Nephron progenitor cell (in vitro differentiated cells): ENCODE results near the gene NPAS3.

Experiments used
- DNase-seq: peaks from one replicate; pipeline ENCODE4 v3.0.0; 2021
- H3K27ac Mint-ChIP-seq: 2 replicates; pipeline ENCODE4 v1.8.0; 2021; ENCODE audit warnings: mild to moderate bottlenecking, moderate library complexity, mixed read lengths
- H3K27me3 Mint-ChIP-seq: 2 replicates; pipeline ENCODE4 v1.8.0; 2021; ENCODE audit warnings: mild to moderate bottlenecking, low read depth, mixed read lengths; ENCODE audit not compliant: poor library complexity
- H3K36me3 Mint-ChIP-seq: 2 replicates; pipeline ENCODE4 v1.8.0; 2021; ENCODE audit warnings: low read depth, mixed read lengths
- H3K4me1 Mint-ChIP-seq: 2 replicates; pipeline ENCODE4 v1.8.0; 2021; ENCODE audit warnings: mixed read lengths
- H3K4me3 Mint-ChIP-seq: 2 replicates; pipeline ENCODE4 v1.8.0; 2021; ENCODE audit warnings: mild to moderate bottlenecking, moderate library complexity, mixed read lengths
- H3K9me3 Mint-ChIP-seq: 2 replicates; pipeline ENCODE4 v1.8.0; 2021; ENCODE audit warnings: mild to moderate bottlenecking, moderate library complexity, mixed read lengths
- TF ChIP-seq, protein P1 (sequence below): fragments of 200-600 bp; sonication (generic); IDR thresholded peaks from 2 replicates; pipeline ENCODE4 v1.5.0; 2021; ENCODE audit warnings: antibody characterized with exemption

Gene NPAS3

GRCh38 chr14:33493266-33493665 is 554.6 kb downstream of the NPAS3 start:
- no peak for DNase-seq
- H3K27me3 Mint-ChIP-seq: no peaks in the 10 kb centered on the region
- H3K4me3 Mint-ChIP-seq: peak overlapping the region; percentile 24
- H3K9me3 Mint-ChIP-seq: peaks cover 40% of the 10 kb centered on the region
- H3K4me1 Mint-ChIP-seq: peaks cover 30% of the 10 kb centered on the region
- peak overlapping the region; percentile 47 for H3K27ac Mint-ChIP-seq
- H3K36me3 Mint-ChIP-seq: peaks cover 29% of the 10 kb centered on the region
- TF ChIP-seq, protein P1, sequence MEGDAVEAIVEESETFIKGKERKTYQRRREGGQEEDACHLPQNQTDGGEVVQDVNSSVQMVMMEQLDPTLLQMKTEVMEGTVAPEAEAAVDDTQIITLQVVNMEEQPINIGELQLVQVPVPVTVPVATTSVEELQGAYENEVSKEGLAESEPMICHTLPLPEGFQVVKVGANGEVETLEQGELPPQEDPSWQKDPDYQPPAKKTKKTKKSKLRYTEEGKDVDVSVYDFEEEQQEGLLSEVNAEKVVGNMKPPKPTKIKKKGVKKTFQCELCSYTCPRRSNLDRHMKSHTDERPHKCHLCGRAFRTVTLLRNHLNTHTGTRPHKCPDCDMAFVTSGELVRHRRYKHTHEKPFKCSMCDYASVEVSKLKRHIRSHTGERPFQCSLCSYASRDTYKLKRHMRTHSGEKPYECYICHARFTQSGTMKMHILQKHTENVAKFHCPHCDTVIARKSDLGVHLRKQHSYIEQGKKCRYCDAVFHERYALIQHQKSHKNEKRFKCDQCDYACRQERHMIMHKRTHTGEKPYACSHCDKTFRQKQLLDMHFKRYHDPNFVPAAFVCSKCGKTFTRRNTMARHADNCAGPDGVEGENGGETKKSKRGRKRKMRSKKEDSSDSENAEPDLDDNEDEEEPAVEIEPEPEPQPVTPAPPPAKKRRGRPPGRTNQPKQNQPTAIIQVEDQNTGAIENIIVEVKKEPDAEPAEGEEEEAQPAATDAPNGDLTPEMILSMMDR: no peak

DNA sequence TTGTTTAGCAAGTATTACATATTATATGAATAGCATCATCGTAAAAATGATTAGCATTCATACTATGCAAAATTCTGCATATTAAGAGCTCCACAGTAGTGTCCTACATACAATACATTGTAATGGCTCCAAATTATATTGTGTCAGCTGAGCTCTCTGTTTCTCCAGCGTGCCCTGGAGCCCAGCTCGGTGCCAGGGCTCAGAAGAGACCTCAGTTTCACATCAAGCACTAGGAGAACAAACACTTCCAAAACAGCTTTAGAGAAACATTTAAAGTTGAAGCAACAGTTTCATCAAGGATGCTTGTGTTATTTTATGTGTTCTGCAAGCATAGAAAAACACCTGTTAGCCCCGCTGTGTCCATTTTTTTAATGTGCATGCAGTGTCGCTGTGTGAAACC is 555.3 kb downstream of the NPAS3 start:
- peaks cover 29% of the 10 kb centered on the region for H3K36me3 Mint-ChIP-seq
- no peak overlapping the region for H3K27ac Mint-ChIP-seq
- peaks cover 40% of the 10 kb centered on the region for H3K9me3 Mint-ChIP-seq
- H3K27me3 Mint-ChIP-seq: no peaks in the 10 kb centered on the region
- TF ChIP-seq, protein P1: no peak
- no peak for DNase-seq
- H3K4me3 Mint-ChIP-seq: no peak overlapping the region
- H3K4me1 Mint-ChIP-seq: peaks cover 30% of the 10 kb centered on the region

DNA sequence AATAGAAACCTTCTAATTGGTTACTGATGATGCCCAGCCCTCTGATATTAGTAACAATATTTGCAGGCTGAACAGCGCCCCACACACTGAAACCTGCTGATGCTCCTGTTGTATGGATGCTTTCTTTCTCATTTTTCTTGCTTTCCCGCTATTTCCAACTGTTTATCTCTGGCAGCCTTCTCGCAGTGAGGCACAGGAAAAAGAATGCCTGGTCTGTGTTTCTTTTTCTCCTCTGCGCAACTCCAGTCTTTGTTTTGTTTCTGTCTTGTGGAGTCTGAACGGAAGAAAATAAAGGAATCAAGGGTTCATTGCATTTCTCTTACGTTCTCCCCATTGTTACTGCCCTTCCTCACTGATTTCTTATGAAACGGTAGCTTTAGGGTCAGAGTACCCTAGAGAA is 561.0 kb downstream of the NPAS3 start:
- Mint-ChIP-seq H3K27ac (peak overlapping the region; percentile 63), H3K4me3 (no peak overlapping the region), H3K36me3 (peaks cover 26% of the 10 kb centered on the region), H3K4me1 (peaks cover 31% of the 10 kb centered on the region), H3K9me3 (peaks cover 34% of the 10 kb centered on the region), H3K27me3 (no peaks in the 10 kb centered on the region)
- DNase-seq: no peak
- TF ChIP-seq, protein P1: no peak

GRCh38 chr14:33504246-33505099 is 565.8 kb downstream of the NPAS3 start:
- peaks cover 2% of the 10 kb centered on the region for H3K27me3 Mint-ChIP-seq
- peaks cover 5% of the 10 kb centered on the region for H3K9me3 Mint-ChIP-seq
- H3K4me1 Mint-ChIP-seq: peaks cover 66% of the 10 kb centered on the region
- H3K27ac Mint-ChIP-seq: peak overlapping the region; percentile 20
- no peak for DNase-seq
- no peak overlapping the region for H3K4me3 Mint-ChIP-seq
- TF ChIP-seq, protein P1: no peak
- peaks cover 4% of the 10 kb centered on the region for H3K36me3 Mint-ChIP-seq

DNA sequence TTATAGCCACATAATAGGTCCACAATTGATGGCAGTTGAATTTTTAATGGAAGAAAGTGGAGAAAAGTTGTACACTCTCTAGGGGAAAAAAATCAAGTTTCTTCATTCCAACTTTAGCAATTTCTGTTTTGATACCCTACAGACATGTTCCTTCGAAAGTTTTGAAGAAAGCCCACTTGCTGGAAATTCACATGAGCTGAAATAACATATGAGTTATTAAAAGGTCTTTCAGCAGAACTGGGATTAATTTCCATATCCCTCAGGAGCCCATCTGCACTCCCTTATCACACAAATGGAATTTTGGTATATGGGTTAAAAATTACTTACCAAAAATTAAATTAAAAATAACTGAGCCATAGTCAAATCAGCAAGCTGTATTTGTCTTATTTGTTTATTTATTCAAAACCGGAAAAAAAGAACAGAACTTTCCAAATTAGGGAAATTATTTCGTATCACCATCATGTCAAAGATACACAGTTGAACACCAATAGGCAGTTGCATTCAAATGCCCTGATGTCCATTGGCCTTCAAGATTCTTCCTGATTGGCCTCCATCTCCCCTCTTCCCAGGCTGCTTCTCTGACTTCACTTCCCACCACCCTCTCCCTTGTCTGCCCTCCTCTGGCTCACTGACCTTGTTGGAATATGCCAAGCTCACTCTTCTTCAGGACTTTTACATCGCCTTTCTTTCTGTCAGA is 566.7 kb downstream of the NPAS3 start:
- H3K27ac Mint-ChIP-seq: no peak overlapping the region
- peaks cover 4% of the 10 kb centered on the region for H3K36me3 Mint-ChIP-seq
- H3K4me1 Mint-ChIP-seq: peaks cover 66% of the 10 kb centered on the region
- no peak for DNase-seq
- peaks cover 5% of the 10 kb centered on the region for H3K27me3 Mint-ChIP-seq
- TF ChIP-seq, protein P1: no peak
- peaks cover 5% of the 10 kb centered on the region for H3K9me3 Mint-ChIP-seq
- H3K4me3 Mint-ChIP-seq: no peak overlapping the region
